SK-N-SH (cell line): ENCODE data around the gene TAS1R3. TPM values are rescaled to one million over a fixed set of nuclear protein-coding genes. Genes with fewer than 3 reads are reported as not detected.

Experiments used
- CTCF ChIA-PET: fragments of 300-600, 350-600 bp; formaldehyde crosslinking; extraction: SDS; loops from one replicate; lab custom pipeline; 2021; lab: Yijun Ruan, JAX
- POLR2A ChIA-PET: fragments of 350-600 bp; sonication (Branson Sonifier 250); formaldehyde crosslinking; extraction: SDS; loops from one replicate; lab custom pipeline; 2020; ENCODE audit warnings: antibody characterized with exemption, inconsistent platforms; lab: Yijun Ruan, JAX
- DNase-seq: peaks from one replicate; pipeline ENCODE4 v3.0.0; 2012
- H2AFZ ChIP-seq: fragments of 200-600 bp; sonication (generic); 2 replicates; pipeline ENCODE4 v1.8.1; 2016; ENCODE audit warnings: antibody characterized with exemption, mild to moderate bottlenecking, low read depth
- H3F3A ChIP-seq: fragments of 200-600 bp; sonication (generic); replicated peaks from 2 replicates; pipeline ENCODE3; 2016; ENCODE audit warnings: antibody characterized with exemption, mild to moderate bottlenecking; ENCODE audit not compliant: insufficient read depth
- H3K27ac ChIP-seq, 2 experiments: fragments of 200-500 bp in 1 of 2; fragments of 200-600 bp in 1 of 2; sonication (Bioruptor generic) in 1 of 2; sonication (generic), shearing (Covaris generic) in 1 of 2; 2 replicates each; pipeline versions ENCODE4 v1.5.1 to v1.6.1; 2014 to 2016; ENCODE audit warnings: low read depth in 2 of 2, inconsistent platforms in 1 of 2, low read length in 1 of 2, mild to moderate bottlenecking in 1 of 2, mixed read lengths in 1 of 2
- H3K27me3 ChIP-seq: fragments of 200-600 bp; sonication (generic), shearing (Covaris generic); 2 replicates; pipeline ENCODE4 v1.6.1; 2016; ENCODE audit warnings: mixed run types; ENCODE audit not compliant: insufficient read depth
- H3K36me3 ChIP-seq, 2 experiments: fragments of 200-500 bp in 1 of 2; fragments of 200-600 bp in 1 of 2; sonication (Bioruptor generic) in 1 of 2; sonication (generic) in 1 of 2; replicated peaks in 1 of 2; 2 replicates each; pipeline versions ENCODE3 to v1.5.1; 2014 to 2016; ENCODE audit warnings: low read length in 1 of 2, mild to moderate bottlenecking in 1 of 2; ENCODE audit not compliant: insufficient read depth in 2 of 2, control insufficient read depth in 1 of 2
- H3K4me1 ChIP-seq, 2 experiments: fragments of 200-500 bp in 1 of 2; fragments of 200-600 bp in 1 of 2; sonication (Bioruptor generic) in 1 of 2; sonication (generic), shearing (Covaris generic) in 1 of 2; 2 replicates each; pipeline versions ENCODE4 v1.5.1 to v1.6.1; 2014 to 2016; ENCODE audit warnings: low read depth in 1 of 2, low read length in 1 of 2, mixed run types in 1 of 2; ENCODE audit not compliant: insufficient read depth in 2 of 2, control insufficient read depth in 1 of 2
- H3K4me2 ChIP-seq: fragments of 200-600 bp; sonication (generic), shearing (Covaris generic); 2 replicates; pipeline ENCODE4 v1.6.1; 2017; ENCODE audit warnings: mixed run types
- H3K4me3 ChIP-seq, 2 experiments: fragments of 200-500 bp in 1 of 2; fragments of 200-600 bp in 1 of 2; sonication (Bioruptor generic) in 1 of 2; sonication (generic), shearing (Covaris generic) in 1 of 2; 2 replicates each; pipeline versions ENCODE4 v1.5.1 to v1.8.1; 2014 to 2016; ENCODE audit warnings: low read depth in 2 of 2, inconsistent platforms in 1 of 2, low read length in 1 of 2, mild to moderate bottlenecking in 1 of 2, mixed read lengths in 1 of 2, moderate library complexity in 1 of 2
- H3K79me2 ChIP-seq: fragments of 200-600 bp; sonication (generic); 2 replicates; pipeline ENCODE4 v1.8.1; 2017; ENCODE audit warnings: mild to moderate bottlenecking; ENCODE audit not compliant: insufficient read depth
- H3K9ac ChIP-seq: fragments of 200-600 bp; sonication (generic); 2 replicates; pipeline ENCODE4 v1.6.1; 2017; ENCODE audit warnings: mixed run types
- H3K9me2 ChIP-seq: fragments of 200-600 bp; sonication (generic); 2 replicates; pipeline ENCODE4 v1.6.1; 2017; ENCODE audit warnings: mixed run types
- H3K9me3 ChIP-seq: fragments of 200-600 bp; sonication (generic); 2 replicates; pipeline ENCODE4 v1.6.1; 2017; ENCODE audit warnings: mixed run types, mild to moderate bottlenecking, moderate library complexity
- H4K20me1 ChIP-seq: fragments of 200-600 bp; sonication (generic); 2 replicates; pipeline ENCODE4 v1.6.1; 2017; ENCODE audit warnings: mild to moderate bottlenecking, mixed run types; ENCODE audit not compliant: insufficient read depth
- EP300 ChIP-seq, 2 experiments: IDR thresholded peaks; 2 replicates each; pipeline versions ENCODE4 v1.4.0 to v1.6.1; 2012; ENCODE audit warnings: borderline replicate concordance in 1 of 2, low read depth in 1 of 2, low read length in 1 of 2
- FOSL2 ChIP-seq: IDR thresholded peaks from 2 replicates; pipeline ENCODE4 v1.4.0; 2012; ENCODE audit warnings: low read depth, mild to moderate bottlenecking, moderate library complexity, borderline replicate concordance
- FOXJ3 ChIP-seq: sonication (generic); formaldehyde crosslinking; IDR thresholded peaks from 2 replicates; pipeline ENCODE4 v1.5.1; 2020; ENCODE audit warnings: mild to moderate bottlenecking, missing genetic modification reagents
- GABPA ChIP-seq: IDR thresholded peaks from 2 replicates; pipeline ENCODE4 v1.4.0; 2012; ENCODE audit warnings: low read depth, mild to moderate bottlenecking
- MXI1 ChIP-seq: IDR thresholded peaks from 2 replicates; pipeline ENCODE4 v1.6.1; 2012; ENCODE audit warnings: mild to moderate bottlenecking, low read depth, low read length, improper control_type of control experiment
- NFIC ChIP-seq: IDR thresholded peaks from 2 replicates; pipeline ENCODE4 v1.4.0; 2012; ENCODE audit warnings: borderline replicate concordance
- NRF1 ChIP-seq: IDR thresholded peaks from 2 replicates; pipeline ENCODE4 v1.6.1; 2012; ENCODE audit warnings: low read depth, mild to moderate bottlenecking, low read length
- RCOR1 ChIP-seq: fragments of 150-350 bp; IDR thresholded peaks from 2 replicates; pipeline ENCODE4 v1.6.1; 2017; ENCODE audit warnings: antibody characterized with exemption, low read length
- RFX5 ChIP-seq: IDR thresholded peaks from 2 replicates; pipeline ENCODE4 v1.6.1; 2012; ENCODE audit warnings: mild to moderate bottlenecking, improper control_type of control experiment, low read length
- RXRA ChIP-seq: IDR thresholded peaks from 2 replicates; pipeline ENCODE4 v1.4.0; 2012; ENCODE audit warnings: low read depth, mild to moderate bottlenecking, borderline replicate concordance
- SIN3A ChIP-seq: IDR thresholded peaks from 2 replicates; pipeline ENCODE4 v1.6.1; 2012; ENCODE audit warnings: low read depth, mild to moderate bottlenecking, low read length, moderate library complexity, borderline replicate concordance
- TAF1 ChIP-seq: IDR thresholded peaks from 2 replicates; pipeline ENCODE4 v1.6.1; 2012; ENCODE audit warnings: low read depth, mild to moderate bottlenecking, low read length, moderate library complexity, borderline replicate concordance
- YY1 ChIP-seq: IDR thresholded peaks from 2 replicates; pipeline ENCODE4 v1.4.0; 2012; ENCODE audit warnings: low read depth, mild to moderate bottlenecking
- WGBS: methylation state at CpG from one replicate; pipeline ENCODE4 v1.1.6; 2017; ENCODE audit warnings: low lambda C conversion rate; 5-methylcytosine and 5-hydroxymethylcytosine counted together
- polyA plus RNA-seq, 3 experiments: library from polyadenylated mRNA; depleted of rRNA; stranded (reverse); fragments of >200 nt; gene quantifications; 2 replicates each; pipeline ENCODE4 v1.2.3, GENCODE V29; 2012
- TF ChIP-seq, protein P1 (sequence below): IDR thresholded peaks from 2 replicates; pipeline ENCODE4 v1.4.0; 2012; ENCODE audit warnings: low read depth
- TF ChIP-seq, protein P2 (sequence below): IDR thresholded peaks from 2 replicates; pipeline ENCODE4 v1.4.0; 2012; ENCODE audit warnings: low read depth, borderline replicate concordance
- TF ChIP-seq, protein P3 (sequence below): IDR thresholded peaks from 2 replicates; pipeline ENCODE4 v1.6.1; 2012; ENCODE audit warnings: mild to moderate bottlenecking, low read depth, low read length, moderate library complexity
- TF ChIP-seq, protein P4 (sequence below): IDR thresholded peaks from 2 replicates; pipeline ENCODE4; 2012

Gene TAS1R3
- polyA plus RNA-seq, 1 of the 3 experiments (the other 2 are of a cell fraction): 0.08 TPM

DNA sequence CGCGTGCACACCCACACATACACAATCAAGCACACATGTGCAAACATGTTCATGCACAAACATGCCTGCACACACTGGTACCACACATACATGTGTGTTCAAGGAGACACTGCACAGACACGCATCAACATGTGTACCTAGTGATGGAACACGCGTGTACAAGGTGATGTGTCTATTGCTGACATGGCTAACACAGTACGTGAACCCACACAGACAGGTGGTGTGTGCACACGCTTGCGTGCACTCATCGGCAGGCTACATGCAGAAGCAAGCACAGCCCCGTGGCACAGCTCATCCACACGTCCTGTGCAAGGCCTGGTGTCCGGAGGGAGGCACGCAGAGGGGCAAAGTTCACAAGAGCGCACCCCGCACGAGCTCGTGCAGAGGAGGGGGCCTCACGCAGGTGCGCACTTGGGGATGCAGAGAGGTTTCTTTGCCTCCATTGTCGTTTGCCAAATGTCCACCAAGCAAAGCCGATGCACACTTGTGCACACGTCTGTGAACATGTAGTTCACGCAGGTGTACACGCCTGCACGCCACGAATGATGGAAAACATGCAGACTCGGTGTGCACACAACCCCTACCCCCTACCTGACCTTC is 24.3 kb upstream of the TAS1R3 start:
- Histone ChIP-seq H2AFZ (no peak overlapping the region), H4K20me1 (peaks cover 11% of the 10 kb centered on the region; the same call in 1 of the 2 replicates), H3K79me2 (peaks cover 32% of the 10 kb centered on the region), H3K36me3 (peaks cover 0 to 18% of the 10 kb centered on the region in 2 experiments), H3F3A (no peaks in the 10 kb centered on the region), H3K4me3 (peak overlapping the region; percentile 73 to 91), H3K9me2 (no peaks in the 10 kb centered on the region), H3K27me3 (no peaks in the 10 kb centered on the region), H3K9ac (peak overlapping the region; percentile 68; the same call in 1 of the 2 replicates), H3K9me3 (no peaks in the 10 kb centered on the region), H3K27ac (peak overlapping the region in 1 of 2 experiments; percentile 97; a peak in 2 of 4 replicates), H3K4me1 (peaks cover 13 to 50% of the 10 kb centered on the region in 2 experiments; a peak in 2 of 4 replicates), H3K4me2 (peak overlapping the region; percentile 95)
- DNase-seq: no peak
- ChIA-PET CTCF (interaction anchor here (0.5 kb wide), 1 partner anchor 92 kb away, joined by 3 read pairs; no protein-coding TSS in a partner anchor), POLR2A (no interaction called here)
- WGBS: 38% methylated on average over 7 of the region's 27 CpGs
- TF ChIP-seq RXRA: no peak
- TF ChIP-seq FOXJ3 (CRISPR knock-in tag): no peak
- TF ChIP-seq YY1: no peak
- TF ChIP-seq, protein P1, sequence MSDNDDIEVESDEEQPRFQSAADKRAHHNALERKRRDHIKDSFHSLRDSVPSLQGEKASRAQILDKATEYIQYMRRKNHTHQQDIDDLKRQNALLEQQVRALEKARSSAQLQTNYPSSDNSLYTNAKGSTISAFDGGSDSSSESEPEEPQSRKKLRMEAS: no peak
- TF ChIP-seq TAF1: no peak
- no peak for TF ChIP-seq GABPA
- TF ChIP-seq RCOR1: no peak
- TF ChIP-seq SIN3A: no peak

DNA sequence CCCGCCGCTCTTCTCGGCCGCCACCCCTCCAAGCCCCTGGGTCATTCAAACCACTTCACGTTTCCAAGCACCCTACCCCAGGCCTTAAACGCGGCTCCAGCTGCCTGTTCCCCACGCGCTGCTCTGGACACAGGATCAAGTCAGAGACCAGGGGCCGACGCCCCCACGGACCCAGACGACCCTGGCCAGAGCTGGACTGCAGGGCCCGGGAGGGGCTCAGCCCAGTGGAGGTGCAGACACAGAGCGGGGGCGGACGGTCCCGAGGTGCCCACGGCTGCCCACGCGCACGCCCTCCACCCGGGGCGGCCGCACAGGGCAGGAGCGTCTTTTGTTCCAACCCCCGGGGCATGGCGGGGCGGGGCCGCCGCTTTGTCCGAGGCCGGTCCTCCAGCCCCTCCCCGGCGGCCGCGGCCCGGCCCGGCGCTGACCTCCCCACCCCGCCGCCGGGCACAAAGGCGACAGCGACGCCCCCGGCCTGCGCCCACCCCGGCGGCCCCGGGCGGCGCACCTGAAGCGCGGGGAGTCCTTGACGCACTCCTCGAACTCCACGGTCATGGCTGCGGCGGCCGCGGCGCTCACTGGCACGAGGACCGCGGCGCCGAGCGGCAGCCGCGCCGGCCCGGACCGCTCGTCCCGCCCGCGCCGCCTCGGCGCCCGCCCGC is 23.7 kb upstream of the TAS1R3 start:
- Histone ChIP-seq H2AFZ (no peak overlapping the region), H3K36me3 (peaks cover 0 to 22% of the 10 kb centered on the region in 2 experiments), H3K27ac (peak overlapping the region in 1 of 2 experiments; percentile 70; a peak in 2 of 4 replicates), H3K9me2 (no peaks in the 10 kb centered on the region)
- DNase-seq: no peak
- CTCF ChIA-PET: interaction anchor here (0.5 kb wide), 1 partner anchor 93 kb away, joined by 3 read pairs; no protein-coding TSS in a partner anchor
- no peak for TF ChIP-seq YY1
- TF ChIP-seq, protein P2, sequence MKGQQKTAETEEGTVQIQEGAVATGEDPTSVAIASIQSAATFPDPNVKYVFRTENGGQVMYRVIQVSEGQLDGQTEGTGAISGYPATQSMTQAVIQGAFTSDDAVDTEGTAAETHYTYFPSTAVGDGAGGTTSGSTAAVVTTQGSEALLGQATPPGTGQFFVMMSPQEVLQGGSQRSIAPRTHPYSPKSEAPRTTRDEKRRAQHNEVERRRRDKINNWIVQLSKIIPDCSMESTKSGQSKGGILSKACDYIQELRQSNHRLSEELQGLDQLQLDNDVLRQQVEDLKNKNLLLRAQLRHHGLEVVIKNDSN: no peak
- TF ChIP-seq, protein P3, sequence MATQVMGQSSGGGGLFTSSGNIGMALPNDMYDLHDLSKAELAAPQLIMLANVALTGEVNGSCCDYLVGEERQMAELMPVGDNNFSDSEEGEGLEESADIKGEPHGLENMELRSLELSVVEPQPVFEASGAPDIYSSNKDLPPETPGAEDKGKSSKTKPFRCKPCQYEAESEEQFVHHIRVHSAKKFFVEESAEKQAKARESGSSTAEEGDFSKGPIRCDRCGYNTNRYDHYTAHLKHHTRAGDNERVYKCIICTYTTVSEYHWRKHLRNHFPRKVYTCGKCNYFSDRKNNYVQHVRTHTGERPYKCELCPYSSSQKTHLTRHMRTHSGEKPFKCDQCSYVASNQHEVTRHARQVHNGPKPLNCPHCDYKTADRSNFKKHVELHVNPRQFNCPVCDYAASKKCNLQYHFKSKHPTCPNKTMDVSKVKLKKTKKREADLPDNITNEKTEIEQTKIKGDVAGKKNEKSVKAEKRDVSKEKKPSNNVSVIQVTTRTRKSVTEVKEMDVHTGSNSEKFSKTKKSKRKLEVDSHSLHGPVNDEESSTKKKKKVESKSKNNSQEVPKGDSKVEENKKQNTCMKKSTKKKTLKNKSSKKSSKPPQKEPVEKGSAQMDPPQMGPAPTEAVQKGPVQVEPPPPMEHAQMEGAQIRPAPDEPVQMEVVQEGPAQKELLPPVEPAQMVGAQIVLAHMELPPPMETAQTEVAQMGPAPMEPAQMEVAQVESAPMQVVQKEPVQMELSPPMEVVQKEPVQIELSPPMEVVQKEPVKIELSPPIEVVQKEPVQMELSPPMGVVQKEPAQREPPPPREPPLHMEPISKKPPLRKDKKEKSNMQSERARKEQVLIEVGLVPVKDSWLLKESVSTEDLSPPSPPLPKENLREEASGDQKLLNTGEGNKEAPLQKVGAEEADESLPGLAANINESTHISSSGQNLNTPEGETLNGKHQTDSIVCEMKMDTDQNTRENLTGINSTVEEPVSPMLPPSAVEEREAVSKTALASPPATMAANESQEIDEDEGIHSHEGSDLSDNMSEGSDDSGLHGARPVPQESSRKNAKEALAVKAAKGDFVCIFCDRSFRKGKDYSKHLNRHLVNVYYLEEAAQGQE: no peak
- TF ChIP-seq RFX5: no peak
- no peak for TF ChIP-seq EP300 (IDR thresholded peaks at IDR 0.05; ENCODE audit: borderline replicate concordance in 1 of 2, low read depth in 1 of 2, low read length in 1 of 2)
- TF ChIP-seq MXI1: no peak
- no peak for TF ChIP-seq NFIC
- TF ChIP-seq, protein P4, sequence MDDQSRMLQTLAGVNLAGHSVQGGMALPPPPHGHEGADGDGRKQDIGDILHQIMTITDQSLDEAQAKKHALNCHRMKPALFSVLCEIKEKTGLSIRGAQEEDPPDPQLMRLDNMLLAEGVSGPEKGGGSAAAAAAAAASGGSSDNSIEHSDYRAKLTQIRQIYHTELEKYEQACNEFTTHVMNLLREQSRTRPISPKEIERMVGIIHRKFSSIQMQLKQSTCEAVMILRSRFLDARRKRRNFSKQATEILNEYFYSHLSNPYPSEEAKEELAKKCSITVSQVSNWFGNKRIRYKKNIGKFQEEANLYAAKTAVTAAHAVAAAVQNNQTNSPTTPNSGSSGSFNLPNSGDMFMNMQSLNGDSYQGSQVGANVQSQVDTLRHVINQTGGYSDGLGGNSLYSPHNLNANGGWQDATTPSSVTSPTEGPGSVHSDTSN: no peak
- TF ChIP-seq NRF1: no peak
- TF ChIP-seq FOSL2: no peak
- TF ChIP-seq RXRA: no peak
- TF ChIP-seq SIN3A: no peak; the same call in 1 of the 2 replicates
- TF ChIP-seq, all 33 proteins: peak for 0
- H3K9me3 ChIP-seq: no peaks in the 10 kb centered on the region
- H3K79me2 ChIP-seq: peaks cover 32% of the 10 kb centered on the region
- peak overlapping the region; percentile 73 to 91 for H3K4me3 ChIP-seq
- H3K4me1 ChIP-seq: peaks cover 13 to 50% of the 10 kb centered on the region in 2 experiments; a peak in 2 of 4 replicates
- H4K20me1 ChIP-seq: peaks cover 11% of the 10 kb centered on the region; the same call in 1 of the 2 replicates
- H3K9ac ChIP-seq: peak overlapping the region; percentile 68; the same call in 1 of the 2 replicates
- POLR2A ChIA-PET: no interaction called here
- H3K27me3 ChIP-seq: no peaks in the 10 kb centered on the region
- H3F3A ChIP-seq: no peaks in the 10 kb centered on the region
- H3K4me2 ChIP-seq: peak overlapping the region; percentile 95
- WGBS: 7% methylated on average over 19 of the region's 83 CpGs
